ENCODE data around the gene EPB42.

EPB42 gene

DNA sequence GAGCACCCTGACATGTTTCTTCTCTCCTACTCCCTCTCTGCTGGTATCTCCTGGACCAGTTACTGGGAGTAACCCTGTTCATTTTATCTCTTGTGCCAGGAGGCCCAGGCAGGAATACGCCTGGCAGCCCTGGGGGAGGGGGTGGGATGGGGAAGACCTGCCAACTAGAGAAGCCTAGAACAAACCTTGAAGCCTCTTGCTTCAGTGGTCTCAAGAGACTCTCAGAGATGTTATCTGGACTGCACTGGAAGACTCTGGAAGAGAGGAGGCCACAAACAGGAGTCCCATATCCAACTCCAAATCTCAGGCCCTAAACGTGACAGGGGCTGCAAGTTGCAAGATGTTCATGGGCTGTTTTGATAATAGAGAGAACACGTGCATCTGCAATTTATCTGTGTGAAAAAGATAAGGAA lies at the start of gene EPB42:
Gene EPB42 (minus strand): TSS at position 28 of the 413 bp plus-strand sequence. CDS start 193 bp downstream, outside the sequence.
- intact Hi-C loops (cut with DNase I) = no loop called here
- DNase-seq = no peak

DNA sequence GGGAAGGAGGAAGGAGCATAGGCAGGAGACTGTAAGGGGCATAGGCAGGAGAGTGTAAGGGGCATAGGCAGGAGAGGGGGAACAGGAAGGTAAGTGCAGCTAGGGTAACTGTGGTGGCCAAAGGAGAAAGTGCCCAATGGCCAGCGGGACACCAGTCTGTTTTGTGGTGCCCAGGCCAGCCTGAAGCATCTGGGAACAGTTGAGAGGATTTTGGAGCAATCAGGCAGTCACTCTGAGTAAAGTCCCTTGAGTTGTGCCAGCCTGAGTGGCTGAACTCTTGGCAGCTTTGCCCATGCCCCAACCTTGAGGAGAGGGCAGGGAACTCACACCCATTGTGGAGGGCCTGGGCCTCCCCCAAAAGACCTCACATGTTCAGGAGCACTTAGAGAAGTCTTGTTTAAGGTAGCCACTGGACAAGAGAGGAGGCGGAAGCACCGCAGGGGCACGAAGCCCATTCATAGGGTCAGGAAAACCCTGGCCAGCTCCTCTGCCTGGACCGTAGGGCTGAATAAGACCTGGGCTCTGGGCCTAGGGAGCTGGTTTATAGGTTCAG lies 49.4 kb upstream of the EPB42 start:
- intact Hi-C loops (cut with DNase I) = no loop called here

DNA sequence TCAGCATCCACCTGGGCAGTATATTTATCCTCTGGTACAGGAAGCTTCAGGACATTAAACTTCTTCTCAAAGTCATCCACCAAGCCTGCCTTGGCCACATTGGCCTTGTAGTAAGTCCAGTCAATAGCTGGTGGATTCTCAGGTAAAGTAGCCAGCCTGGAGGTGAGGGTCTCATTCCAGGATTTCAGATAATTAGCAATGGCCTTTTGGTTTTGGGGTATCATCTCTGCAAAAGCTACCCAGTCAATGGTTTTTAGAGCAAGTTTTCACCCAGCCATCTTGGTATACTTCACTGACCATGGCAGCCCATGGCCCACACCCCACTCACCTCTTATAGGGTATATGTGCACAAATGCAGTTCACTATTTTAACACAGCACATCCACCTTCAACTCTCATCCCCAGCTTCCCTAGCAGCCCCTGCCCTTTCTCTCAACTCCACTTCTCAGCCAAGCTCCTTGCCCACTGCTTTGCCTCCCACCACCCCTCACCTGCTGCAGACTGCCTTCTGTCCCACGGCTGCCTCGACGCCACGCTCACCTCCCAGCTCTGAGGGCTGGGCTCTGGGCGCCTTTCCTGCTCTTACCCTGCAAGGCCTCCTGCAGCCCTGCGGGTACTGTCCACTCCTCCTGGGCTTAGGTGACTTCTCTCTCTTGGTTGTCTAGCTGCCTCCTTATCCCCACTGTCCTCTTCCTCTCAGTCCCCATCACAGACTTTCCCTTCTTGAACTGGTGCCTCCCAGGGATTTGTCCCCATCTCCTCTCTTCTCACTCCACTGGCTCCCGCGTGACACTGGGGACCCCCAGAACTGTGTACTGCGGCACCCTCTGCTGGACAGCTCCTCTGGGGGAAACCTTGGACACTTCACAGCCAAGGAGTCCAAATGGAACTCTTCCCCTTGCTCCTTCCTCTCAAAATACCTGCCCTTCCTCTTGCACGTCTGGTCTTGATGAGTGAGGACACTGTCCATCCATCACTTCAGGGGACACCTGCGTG lies 47.6 kb upstream of the EPB42 start:
- DNase-seq = peak in 15 of 42 donors; percentile 15 to 53 (median 32)
- intact Hi-C loops (cut with DNase I) = no loop called here

More for the DNA sequence above, 49.4 kb upstream of the EPB42 start:
- DNase-seq = peak in 5 of 42 donors; percentile 8 to 42 (median 25)

DNA sequence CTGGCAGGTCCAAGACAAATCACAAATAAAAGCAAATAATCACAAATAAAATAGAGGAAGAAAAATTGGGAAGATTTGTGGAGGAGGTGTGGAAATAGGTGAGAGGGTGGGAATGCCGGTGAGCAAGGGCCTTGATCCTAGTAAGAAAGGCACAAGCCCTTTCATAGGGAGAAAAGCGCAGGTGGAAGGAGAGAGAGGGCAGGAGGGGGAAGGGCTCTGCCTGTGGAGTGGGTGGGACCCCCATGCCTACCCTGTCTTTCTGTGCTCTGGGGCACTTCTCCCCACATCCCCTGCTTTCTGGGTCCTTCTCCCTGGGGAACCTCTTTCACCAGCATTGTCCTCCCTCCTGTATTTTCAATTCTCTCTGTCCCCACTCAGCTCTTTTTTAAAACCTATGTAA lies 46.6 kb upstream of the EPB42 start:
- DNase-seq = peak in 1 of 42 donors; percentile 17
- intact Hi-C loops (cut with DNase I) = no loop called here

DNA sequence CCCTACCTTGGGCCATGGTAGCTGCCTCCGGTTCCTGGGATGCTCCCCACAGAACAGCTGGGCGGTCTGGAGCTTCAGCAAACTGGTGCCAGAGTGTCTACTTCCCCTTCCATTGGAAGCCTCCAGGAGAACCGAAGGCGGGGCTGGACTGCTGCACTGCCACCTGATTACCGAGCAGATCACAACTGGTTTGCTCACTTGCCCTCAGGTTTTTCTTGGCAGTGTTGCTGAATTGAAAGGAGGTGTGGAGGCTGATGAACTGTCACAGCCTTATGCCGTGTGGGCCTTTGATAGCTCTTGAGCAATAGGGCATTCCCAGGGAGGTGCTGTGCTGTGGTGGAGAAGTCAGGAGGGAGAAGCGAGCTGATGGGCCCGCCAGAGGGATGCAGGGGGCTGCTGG lies 46.0 kb upstream of the EPB42 start, which contains the start of gene TGM5:
Gene TGM5 (minus strand): TSS at position 95 of the 400 bp plus-strand sequence. CDS start 79 bp downstream, at position 16.
- intact Hi-C loops (cut with DNase I) = no loop called here
- DNase-seq = peak in 29 of 42 donors; percentile 7 to 80 (median 37)

DNA sequence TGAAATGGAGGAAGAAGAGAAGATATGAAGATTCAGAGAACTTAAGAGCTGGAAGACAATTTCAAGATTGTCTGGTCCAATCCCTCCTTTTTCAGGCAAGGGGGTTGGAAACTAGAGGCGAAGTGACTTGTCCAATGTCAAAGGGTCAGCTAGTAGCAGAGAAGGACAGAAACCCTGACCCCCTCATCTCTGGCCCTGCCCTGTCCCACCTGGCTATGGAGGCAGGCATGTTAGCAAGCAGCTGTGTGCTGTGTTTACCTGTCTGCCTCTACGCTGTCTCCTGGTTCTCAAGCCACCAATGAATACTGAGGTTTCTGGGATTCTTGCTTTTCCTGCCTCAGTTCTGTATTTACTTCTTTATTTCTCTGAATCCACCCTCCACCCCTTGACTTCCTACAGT lies 45.6 kb upstream of the EPB42 start:
- intact Hi-C loops (cut with DNase I) = no loop called here
- DNase-seq = peak in 1 of 42 donors; percentile 20

DNA sequence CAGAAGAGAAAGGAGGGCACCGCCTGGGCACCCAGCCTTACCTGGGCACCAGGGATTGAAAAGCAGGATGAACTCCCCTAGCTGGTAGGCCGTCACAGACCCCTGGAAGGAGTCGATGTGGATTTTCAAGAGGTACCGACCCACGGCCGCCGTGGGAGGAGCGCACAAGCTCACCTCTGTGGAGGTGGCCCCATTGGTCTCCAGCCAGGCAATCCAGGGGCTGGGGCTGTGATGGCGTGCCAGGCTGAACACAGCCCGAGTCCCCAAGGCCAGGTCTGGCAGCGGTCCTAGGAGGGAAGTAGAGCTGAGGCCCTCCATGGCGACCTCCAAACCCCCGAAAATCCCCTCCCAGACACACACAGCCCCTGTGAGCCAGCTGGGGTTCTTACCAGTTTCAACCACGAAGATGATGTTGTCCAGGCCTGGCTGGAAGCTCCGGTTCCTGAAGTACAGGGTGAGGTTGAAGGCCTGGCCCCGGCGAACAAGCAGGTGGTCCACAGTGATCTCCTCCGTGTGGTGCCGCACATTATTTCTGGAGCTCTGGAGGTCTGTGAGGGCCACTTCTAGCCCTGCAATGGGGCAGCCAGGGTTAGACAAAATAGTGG lies 39.3 kb upstream of the EPB42 start:
- no peak for DNase-seq
- intact Hi-C loops (cut with DNase I) = no loop called here

DNA sequence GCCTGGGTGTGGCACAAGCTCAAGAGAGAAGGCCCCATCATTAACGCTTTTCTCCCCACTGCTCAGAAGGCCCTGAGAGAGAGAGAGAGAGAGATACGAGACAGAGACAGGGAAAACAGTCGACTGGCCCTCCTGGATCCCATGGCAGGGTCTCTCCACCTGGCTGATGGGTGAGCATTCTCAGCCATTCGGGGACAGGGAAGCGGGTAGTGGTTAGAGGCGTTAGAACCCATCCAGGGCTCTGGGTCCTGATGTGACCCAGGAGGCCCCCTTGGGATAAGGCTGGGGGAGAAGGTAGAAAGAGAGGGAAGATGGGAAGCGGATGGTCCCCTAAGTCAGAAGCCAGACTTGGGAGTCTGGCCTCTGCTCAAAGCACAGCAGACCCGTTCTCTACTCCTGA lies 38.0 kb upstream of the EPB42 start:
- no peak for DNase-seq
- intact Hi-C loops (cut with DNase I) = no loop called here

DNA sequence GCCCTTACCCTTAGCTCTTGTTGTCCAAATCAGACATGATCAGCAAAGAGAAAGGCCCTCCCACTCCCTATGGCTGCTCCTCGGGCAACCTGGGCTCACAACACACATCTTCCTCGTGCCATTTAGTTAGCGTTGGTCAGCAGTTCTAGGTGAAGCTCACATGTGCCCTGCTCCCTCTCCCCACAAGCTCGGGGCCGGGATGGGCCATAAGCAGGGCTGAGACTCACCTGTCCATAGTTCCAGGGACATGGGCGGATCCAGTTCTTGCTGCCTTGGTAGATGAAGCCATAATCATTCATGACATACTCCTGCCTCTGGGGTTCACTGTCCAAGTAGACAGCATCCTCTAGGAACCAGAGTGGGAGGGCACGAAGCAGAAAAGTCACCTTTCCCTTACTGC lies 35.5 kb upstream of the EPB42 start:
- intact Hi-C loops (cut with DNase I) = no loop called here

DNA sequence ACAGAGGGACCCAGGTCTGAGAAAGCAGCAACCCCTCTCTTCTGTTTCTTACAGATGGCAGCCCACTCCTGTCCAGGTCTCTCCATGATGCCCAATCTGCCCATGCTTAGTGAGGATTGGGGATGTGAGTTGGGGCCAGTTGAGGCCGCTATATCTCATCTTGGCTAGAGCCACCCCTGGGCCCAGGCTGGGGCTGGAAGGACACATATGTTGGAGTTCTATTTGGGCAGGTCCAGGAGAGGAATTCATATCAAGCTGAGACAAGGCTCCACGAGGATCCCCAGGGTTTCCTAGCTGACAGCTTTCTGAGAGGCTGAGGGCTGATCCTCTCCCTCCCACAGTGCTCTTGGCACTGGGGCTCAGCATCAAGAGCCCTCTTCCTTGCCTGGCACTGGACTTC lies 34.6 kb upstream of the EPB42 start:
- no peak for DNase-seq
- intact Hi-C loops (cut with DNase I) = no loop called here

More for the DNA sequence above, 35.5 kb upstream of the EPB42 start:
- DNase-seq = no peak

DNA sequence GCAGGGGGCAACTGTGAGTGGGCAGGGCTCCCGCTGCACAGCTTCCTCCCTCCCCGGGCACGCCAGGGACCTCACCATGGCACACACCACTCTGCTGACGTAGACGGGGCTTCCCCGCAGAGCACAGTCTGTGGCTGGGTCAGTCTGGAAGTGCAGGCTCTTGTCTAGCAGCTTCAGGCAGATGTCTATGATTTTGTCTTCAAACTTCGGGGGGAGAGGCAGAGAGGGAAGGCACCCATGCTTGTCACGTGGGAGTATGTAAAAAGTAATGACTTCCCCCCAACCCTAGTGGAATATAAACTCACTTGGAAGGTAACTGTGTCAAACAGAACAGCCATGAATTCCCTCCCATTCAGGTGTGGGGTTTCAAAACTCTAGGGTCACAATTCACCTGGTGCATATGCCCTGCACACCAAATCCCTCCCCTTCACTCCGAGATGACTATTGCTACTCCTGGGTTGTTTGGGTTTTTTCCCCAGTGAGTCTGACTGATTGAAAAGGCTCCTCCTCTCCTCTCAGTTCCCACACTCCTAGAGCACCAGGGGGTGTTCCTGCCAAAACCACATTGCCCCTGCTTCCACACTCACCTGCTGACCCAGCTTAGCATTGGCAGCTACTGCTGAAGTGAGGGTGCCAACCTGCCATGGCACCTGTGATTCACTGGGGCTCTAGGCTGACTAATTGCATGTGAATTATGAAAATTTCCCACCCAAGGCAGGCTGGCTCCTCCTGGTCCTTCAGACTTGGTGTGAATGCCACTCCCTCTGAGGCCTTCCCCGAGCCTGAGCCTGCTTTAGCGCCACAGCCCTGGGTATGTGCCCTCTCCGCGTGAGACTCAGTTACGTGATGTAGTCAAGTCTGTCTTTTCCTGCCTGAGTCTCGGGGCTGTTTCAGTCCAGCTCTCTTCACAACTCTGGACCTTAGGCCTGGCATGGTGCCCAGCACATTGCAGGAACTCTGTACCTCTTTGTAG lies 32.9 kb upstream of the EPB42 start:
- intact Hi-C loops (cut with DNase I) = no loop called here
- DNase-seq = peak in 7 of 42 donors; percentile 12 to 50 (median 22)

DNA sequence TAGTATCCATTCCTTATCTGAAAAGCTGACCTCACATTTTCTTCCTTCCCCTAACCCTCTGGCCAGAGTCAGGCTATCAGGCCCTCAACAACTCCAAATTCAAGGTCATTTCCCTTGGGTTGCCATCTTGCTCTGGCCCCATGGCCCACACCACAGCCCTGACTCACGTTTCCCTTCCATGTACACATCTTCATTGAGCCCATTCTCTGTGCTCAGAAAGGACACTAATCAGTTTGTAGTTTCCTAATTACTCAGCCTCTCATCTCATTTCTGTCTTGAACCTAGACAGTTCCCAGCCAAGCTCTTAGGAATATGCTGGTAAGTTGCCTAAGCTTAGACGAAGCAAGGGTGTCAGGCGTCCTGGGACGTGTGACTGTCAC lies 31.0 kb upstream of the EPB42 start:
- no peak for DNase-seq
- intact Hi-C loops (cut with DNase I) = no loop called here

DNA sequence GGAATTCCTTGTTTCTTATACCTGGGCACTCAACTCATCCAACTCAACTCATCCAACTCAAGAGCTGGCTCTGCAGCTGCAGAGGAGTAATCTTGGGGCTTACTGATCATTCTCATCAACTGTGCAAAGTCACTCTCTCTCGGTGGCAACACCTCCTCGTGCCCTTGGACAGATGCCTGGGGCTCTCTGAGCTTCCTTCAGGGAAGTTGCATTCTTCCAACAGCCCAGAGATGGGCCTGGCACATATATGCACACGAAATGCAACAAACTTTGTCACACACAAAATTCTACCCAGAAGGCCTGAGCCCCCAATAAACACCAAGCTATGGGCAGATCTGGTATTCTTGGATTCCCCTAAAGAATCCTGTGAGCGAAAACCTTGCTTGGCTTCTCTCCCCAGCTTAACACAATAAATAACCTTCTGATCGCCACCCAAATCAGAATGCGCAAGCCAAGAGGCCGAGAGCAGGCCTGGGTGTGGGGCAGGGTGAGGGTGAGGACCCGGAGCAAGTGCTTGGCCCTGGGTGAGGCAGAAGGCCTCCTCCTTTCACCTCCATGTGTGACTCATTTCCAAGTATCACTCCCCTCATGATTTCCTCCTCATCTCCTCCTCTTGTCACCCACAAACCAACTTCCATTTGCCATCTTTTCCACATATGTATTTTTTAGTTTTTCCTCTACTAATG lies 30.5 kb upstream of the EPB42 start:
- intact Hi-C loops (cut with DNase I) = no loop called here
- DNase-seq = no peak

DNA sequence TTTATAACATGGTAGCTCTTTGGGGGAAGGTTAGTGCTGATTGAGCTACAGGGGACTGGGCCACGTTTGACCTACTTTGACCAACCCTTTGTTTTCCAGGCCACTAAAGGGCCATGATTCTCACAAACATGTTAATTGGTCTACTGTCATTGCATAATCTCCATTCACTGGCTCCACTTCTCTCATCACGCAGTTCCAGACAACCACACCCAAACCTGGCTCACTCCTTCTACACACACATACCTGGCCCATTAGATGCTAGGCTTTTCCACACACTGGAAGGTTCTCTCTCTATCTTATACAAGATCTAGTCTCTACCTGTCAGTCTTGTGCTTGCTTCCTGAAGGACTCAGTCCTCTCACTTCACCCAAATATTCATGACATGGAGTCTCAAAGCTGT lies 30.0 kb upstream of the EPB42 start:
- no peak for DNase-seq
- intact Hi-C loops (cut with DNase I) = no loop called here

DNA sequence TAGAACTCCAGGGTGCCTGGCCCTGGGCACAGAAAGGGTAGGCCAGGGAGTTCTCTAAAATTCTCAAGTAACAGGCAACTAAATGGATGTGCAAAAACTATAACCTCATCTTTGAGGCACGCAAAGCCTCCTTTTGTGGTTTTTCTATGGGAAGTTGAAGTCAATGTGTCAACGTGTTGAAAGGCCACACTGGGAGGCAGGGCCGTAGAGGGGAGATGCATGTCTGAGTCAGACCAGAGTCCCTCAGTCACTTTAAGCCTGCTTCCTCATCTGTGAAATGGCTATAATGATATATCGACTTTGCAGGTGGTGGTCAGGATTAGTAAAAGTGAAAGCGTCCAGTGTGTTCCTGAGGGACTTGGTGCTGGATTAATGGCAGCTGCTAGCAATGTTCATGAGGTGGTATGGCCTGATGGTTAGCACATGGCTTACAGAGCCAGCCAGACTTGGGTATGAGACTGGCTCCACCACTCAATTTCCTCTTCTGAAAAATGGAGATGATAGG lies 28.9 kb upstream of the EPB42 start:
- intact Hi-C loops (cut with DNase I) = no loop called here

DNA sequence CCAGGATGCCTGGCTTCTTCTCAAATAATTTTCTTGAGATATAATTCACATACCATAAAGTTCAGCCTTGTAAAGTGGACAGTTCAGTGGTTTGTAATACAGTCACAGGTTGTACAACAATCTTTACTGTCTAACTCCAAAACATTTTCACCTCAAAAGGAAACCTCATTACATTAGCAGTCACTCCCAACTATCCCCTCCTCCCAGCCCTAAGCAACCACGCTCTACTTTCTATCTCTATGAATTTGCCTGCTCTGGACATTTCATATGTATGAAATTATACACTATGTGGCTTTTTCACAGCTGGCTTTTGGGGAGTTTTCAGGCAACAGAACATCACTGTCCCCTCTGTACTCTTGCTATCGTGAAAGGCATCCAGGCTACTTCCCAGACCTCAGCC lies 28.4 kb upstream of the EPB42 start:
- intact Hi-C loops (cut with DNase I) = no loop called here
- no peak for DNase-seq

More for the DNA sequence above, 28.9 kb upstream of the EPB42 start:
- no peak for DNase-seq

DNA sequence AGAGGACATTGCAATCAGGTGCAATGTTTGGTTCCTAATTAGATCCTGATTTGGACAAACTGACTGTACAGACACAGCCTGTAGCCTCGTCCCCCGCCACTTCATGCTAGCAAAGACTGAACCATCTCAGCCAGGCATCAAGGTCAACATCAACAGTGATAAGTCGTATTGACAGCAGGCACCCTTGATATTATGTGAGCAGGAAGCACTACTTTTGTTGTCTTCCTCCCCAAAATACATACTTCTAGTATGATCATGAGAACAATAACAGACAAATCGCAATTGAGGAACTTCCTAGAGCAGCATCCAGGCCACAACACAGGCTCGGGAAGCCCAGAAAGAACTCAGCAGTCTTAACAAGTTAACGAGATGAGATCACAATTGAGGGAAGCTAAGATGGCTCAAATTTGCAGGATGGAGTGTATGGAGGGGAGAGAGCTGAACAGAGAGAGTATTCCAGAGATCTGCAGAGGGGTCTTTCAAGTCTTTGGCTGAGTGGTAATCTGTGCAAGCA lies 25.5 kb upstream of the EPB42 start:
- no peak for DNase-seq
- intact Hi-C loops (cut with DNase I) = no loop called here

DNA sequence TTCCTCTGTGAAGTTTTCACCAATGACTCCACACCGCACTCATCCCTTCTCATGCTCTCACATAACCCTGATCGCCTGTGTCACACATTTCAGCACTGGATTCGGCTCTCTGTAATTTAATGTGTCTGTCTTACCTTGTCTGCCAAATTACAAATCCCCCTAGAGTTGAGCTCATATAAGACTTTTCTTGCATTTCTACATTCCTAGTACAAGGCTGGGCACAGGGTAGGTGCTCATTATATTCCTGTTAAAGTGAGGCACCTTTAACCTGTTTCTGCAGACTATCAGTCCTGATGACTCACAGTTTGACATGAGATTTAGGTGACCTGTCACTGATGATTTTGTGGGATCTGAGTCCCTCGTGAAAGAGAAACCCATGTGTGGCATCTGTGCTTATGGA lies 23.3 kb upstream of the EPB42 start:
- no peak for DNase-seq
- intact Hi-C loops (cut with DNase I) = no loop called here

Measured in head of caudate nucleus (tissue), 42 donors.